GM19035 (cell line): ENCODE results near the gene CCDC190.
"Not testable (repeated sequence)": the region's sequence is repeated elsewhere in the genome, so short reads cannot be mapped to it uniquely, and the experiment has no call there.

Experiments used
- ATAC-seq: cut with Tn5 transposase; IDR thresholded peaks from one replicate; pipeline ENCODE4 v1.9.1; 2021; ENCODE audit not compliant: unreplicated experiment

Gene CCDC190

GRCh38 chr1:162835157-162835899 lies 25.6 kb downstream of the CCDC190 start:
- peak; percentile 92 for ATAC-seq

- ATAC-seq: no peak
Observed at GRCh38 chr1:162832470-162832869, 28.5 kb downstream of the CCDC190 start.

- no peak for ATAC-seq
Observed at GRCh38 chr1:162829268-162829667, 31.7 kb downstream of the CCDC190 start.

GRCh38 chr1:162823771-162824525 lies 37.0 kb downstream of the CCDC190 start:
- no peak for ATAC-seq

GRCh38 chr1:162823231-162823630 lies 37.7 kb downstream of the CCDC190 start:
- ATAC-seq: no peak

GRCh38 chr1:162822391-162823200 lies 38.4 kb downstream of the CCDC190 start:
- ATAC-seq: no peak

- ATAC-seq: not testable (repeated sequence)
Observed at GRCh38 chr1:162818666-162819065, 42.3 kb downstream of the CCDC190 start.

- ATAC-seq: not testable (repeated sequence)
Observed at GRCh38 chr1:162818136-162818535, 42.8 kb downstream of the CCDC190 start.

GRCh38 chr1:162812357-162812756 lies 48.6 kb downstream of the CCDC190 start:
- not testable (repeated sequence) for ATAC-seq

- not testable (repeated sequence) for ATAC-seq
Observed at GRCh38 chr1:162807503-162807902, 53.5 kb downstream of the CCDC190 start.
